ENCODE data around the gene FOXN3.
A peak's percentile ranks its signal among the peaks of the same experiment; 100 is the strongest.

FOXN3 gene

GRCh38 chr14:89187501-89187900 is 229.5 kb downstream of the FOXN3 start:
- DNase-seq: no peak

- no peak for DNase-seq
Measured at GRCh38 chr14:89186856-89187376, 230.1 kb downstream of the FOXN3 start.

GRCh38 chr14:89185919-89186855 is 230.8 kb downstream of the FOXN3 start:
- DNase-seq: no peak

GRCh38 chr14:89184952-89185351 is 232.1 kb downstream of the FOXN3 start:
- DNase-seq: no peak

- DNase-seq: no peak
Measured at GRCh38 chr14:89182326-89182725, 234.7 kb downstream of the FOXN3 start.

- no peak for DNase-seq
Measured at GRCh38 chr14:89180546-89180945, 236.5 kb downstream of the FOXN3 start.

- DNase-seq: no peak
Measured at GRCh38 chr14:89179891-89180404, 237.1 kb downstream of the FOXN3 start.

GRCh38 chr14:89178800-89179535 is 238.1 kb downstream of the FOXN3 start:
- no peak for DNase-seq

GRCh38 chr14:89178376-89178775 is 238.7 kb downstream of the FOXN3 start:
- no peak for DNase-seq

- DNase-seq: peak in 2 of 3 experiments; percentile 23 to 62
Measured at GRCh38 chr14:89175881-89176799, 240.9 kb downstream of the FOXN3 start.

- DNase-seq: no peak
Measured at GRCh38 chr14:89171628-89172027, 245.4 kb downstream of the FOXN3 start.

- no peak for DNase-seq
Measured at GRCh38 chr14:89171168-89171567, 245.9 kb downstream of the FOXN3 start.

- DNase-seq: no peak
Measured at GRCh38 chr14:89167705-89168104, 249.3 kb downstream of the FOXN3 start.

GRCh38 chr14:89166633-89167032 is 250.4 kb downstream of the FOXN3 start:
- no peak for DNase-seq

GRCh38 chr14:89165189-89166181 is 251.5 kb downstream of the FOXN3 start:
- no peak for DNase-seq

- no peak for DNase-seq
Measured at GRCh38 chr14:89164168-89165073, 252.6 kb downstream of the FOXN3 start.

GRCh38 chr14:89163031-89163636 is 253.9 kb downstream of the FOXN3 start:
- DNase-seq: no peak

GRCh38 chr14:89162586-89162985 is 254.4 kb downstream of the FOXN3 start:
- DNase-seq: no peak

- DNase-seq: no peak
Measured at GRCh38 chr14:89160437-89160836, 256.6 kb downstream of the FOXN3 start.
